Activated CD8-positive, alpha-beta memory T cell treated with anti-CD3 and anti-CD28 coated beads for 1 hour (primary cell): ENCODE data around the gene BNC1.
A peak's percentile ranks its signal among the peaks of the same experiment; 100 is the strongest.
"Not testable (repeated sequence)": the region's sequence is repeated elsewhere in the genome, so short reads cannot be mapped to it uniquely, and the experiment has no call there.

Experiments
- DNase-seq, 2 donors: peaks; one replicate each; pipeline ENCODE4 v3.0.0-alpha.2; 2020; ENCODE audit warnings: low read depth in 1 of 2; ENCODE audit errors: extremely low read depth in 1 of 2

BNC1 gene

GRCh38 chr15:83250781-83251180 is 33.7 kb downstream of the BNC1 start:
- no peak for DNase-seq

GRCh38 chr15:83249030-83249343 is 35.5 kb downstream of the BNC1 start:
- no peak for DNase-seq

DNA sequence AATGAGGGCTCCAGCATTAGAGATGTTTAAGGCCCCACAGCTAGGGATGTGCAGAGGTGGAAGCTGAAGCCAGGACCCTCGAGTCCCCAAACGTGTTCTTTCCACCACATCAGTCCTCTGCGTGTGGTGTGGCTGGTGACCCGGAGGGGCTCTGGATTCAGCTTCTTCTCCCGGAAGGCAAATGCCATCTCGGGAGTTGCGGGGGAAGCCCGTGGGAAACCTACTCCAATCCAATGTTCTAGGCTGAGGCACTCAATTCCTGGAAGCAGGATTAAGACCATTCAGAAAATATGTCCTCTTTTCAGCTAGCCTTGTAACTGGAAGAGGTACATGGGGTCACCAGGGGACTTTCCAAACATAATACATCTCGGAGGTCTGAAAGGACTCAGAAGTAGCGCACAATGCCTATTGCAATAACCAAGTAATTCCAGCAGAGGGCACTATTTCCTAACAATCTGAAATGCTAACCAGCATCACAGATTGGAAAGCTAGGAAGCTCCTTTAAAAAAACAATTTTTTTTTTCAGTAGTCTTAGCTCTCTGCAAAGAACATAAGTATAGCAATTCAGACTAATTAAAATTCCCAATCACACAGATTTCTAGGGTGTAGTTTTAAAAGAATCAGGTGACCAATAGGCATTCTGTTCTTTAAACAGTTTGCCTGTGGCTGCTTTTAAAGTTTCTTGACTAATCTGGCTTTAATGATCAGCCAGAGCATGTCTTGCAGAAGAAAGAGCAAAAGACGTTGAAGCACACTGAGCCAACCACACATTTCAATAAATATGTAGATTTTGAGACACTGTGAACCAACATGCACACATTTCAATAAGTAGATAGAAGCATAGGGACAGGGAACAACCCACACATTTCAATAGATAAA is 36.1 kb downstream of the BNC1 start:
- DNase-seq, result no peak

DNA sequence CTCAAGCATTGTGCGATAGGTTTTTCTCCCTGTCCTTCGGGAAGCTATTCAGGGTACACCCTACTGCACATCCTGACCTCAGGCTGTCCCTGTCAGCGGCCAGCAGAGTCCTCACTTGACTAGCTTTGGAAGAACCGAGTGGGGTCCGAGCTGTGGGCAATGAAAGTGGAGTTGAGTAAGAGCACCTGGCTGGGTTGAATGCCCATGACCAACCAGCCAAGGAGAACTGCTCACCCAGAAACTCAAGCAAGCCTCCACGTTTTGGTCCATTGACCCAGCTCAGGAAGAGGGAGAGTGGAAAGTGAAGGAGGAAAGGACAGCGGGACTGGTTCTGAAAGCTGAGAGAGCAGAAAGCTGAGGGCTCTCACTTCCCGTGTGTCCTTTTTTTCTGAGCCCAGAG is 40.8 kb downstream of the BNC1 start:
- no peak for DNase-seq

GRCh38 chr15:83230242-83230641 is 54.2 kb downstream of the BNC1 start:
- no peak for DNase-seq

DNA sequence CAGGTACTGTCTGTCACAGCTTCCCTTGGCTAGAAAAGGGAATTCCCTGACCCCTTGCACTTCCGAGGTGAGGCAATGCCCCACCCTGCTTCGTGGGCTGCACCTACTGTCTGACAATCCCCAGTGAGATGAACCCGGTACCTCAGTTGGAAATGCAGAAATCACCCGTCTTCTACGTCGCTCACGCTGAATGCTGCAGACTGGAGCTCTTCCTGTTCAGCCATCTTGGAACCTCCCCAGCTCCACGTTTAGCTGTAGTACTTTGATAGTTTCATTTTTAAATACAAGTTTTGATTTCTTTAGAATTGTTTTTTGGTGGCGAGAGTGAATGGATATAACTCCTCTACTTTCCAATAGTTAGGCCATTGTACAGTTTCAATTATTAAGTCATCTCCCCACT is 59.0 kb downstream of the BNC1 start:
- no peak for DNase-seq

DNA sequence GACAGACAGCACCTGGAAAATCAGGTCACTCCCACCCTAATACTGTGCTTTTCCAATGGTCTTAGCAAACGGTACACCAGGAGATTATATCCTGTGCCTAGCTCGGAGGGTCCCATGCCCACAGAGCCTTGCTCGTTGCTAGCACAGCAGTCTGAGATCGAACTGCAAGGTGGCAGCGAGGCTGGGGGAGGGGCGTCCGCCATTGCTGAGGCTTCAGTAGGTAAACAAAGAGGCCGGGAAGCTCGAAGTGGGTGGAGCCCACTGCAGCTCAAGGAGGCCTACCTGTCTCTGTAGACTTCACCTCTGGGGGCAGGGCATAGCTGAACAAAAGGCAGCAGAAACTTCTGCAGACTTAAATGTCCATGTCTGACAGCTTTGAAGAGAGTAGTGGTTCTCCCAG is 62.7 kb downstream of the BNC1 start:
- not testable (repeated sequence) for DNase-seq

GRCh38 chr15:83219026-83219425 is 65.4 kb downstream of the BNC1 start:
- DNase-seq, result no peak

- DNase-seq, result no peak
Measured at GRCh38 chr15:83215306-83215705, 69.2 kb downstream of the BNC1 start.

- DNase-seq, result no peak
Measured at GRCh38 chr15:83210619-83211018, 73.8 kb downstream of the BNC1 start.

DNA sequence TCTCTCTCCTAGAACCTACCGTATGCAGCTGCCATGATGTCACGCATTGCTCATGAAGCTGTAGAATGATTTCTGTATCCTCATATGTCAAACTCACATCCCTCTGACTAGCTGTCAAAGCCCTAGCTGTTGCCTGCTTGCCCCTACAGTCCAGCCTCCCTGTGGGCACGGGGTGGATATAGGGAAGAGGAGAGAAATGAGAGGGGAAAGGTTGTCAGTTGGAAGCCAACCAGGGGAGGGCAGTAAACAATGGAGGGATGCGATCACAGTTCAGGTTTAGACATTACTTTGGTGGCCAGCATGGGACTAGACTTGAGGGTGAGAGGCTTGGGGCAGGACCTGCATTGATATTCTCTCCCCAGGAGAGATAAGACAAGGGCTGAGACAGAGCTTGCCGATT is 75.1 kb downstream of the BNC1 start:
- no peak for DNase-seq

- DNase-seq, result no peak
Measured at GRCh38 chr15:83208367-83208661, 76.2 kb downstream of the BNC1 start.

DNA sequence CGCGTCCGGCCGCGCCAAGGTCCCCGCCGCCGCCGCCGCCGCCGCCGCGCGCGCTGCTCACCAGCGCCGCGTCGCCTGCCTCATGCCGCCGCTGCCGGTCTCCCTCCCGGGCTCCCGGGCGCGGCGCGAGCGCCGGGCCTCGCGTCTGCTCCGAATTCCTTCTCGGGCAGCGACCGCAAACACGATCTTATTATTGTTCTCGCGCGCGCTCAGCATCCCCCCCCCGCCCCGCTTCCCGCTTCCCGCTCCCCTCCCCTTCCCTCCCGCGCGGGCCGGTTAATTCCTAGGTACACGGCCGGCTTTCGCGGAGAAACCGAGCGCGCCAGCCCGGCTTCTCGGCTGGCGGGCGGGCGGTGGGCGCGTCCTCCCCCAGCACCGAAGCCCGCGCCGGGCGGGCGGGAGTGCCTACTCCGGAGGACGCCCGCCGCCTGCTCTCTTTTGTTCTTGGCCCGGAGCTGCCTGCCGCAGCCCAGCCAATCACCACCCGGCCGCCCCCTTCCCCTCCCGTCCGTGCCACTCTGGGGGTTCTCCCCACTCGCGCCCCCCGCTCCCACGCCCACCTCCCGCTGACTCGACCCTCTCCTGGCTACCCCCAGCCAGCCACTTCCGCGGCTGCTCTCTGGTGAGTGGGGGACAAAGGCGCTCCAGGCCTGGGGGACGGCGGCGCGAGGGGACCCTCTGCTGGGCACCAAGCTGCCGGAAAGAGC is 76.7 kb downstream of the BNC1 start, which contains the start of gene HDGFL3:
Gene HDGFL3, minus strand, starts transcription at position 164 of the 707 bp plus-strand sequence. CDS start 409 bp downstream, outside the sequence.
- peak in 1 of 2 donors; percentile 11 for DNase-seq

DNA sequence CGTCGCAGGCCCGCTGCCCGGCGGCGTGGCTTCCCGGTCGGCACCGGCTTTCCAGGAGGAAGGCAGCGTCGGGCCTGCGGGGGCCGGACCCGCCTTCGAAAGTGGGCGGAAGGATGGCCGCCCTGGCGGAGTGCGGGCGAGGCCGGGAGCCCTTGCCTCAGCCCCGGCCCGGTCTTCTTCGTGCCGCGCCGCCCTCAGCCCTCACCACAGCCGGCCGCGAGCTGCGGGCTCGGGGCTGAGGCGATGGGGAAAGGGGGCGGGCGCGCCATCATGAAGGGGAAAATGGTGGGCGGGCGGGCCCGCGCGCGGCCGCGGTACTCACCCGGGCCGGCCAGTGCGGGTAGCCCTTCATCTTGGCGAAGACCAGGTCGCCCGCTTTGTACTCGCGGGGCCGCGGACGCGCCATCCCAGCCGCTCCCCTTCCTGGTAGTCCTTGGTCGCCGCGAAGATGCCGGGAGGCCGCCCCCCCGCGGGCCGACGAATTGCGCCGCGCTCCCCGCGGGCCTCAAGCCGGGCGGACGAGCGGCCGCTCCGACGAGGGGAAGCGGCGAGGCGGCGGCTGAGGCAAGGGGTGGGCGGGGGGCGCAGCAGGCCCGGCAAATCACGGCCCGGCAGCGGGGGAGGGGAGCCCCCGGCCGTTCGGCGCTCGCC is 77.3 kb downstream of the BNC1 start:
- no peak for DNase-seq

DNA sequence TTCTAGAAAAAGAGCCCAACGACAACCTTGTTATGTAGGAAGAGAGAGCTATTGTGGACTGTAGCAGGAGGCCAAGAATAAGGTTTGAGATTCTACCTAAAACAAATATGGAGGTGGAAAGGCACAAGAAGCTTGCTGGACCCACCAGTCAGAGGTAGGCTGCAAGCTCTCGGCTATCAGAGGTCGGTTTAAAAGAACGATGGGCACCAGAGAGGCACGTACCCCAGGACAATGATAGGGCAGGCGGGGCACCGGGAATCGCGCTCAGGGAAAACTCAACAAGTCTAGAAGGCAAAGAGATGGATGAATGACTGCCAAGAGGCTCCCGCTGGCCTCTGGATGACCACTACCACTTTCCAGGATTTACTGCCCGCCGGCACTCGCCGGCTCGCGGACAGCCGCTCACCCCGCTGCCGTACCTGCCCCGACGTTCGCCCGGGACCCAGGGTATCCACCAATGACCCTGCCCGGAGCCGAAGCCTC is 77.9 kb downstream of the BNC1 start:
- DNase-seq, result no peak
